Testis (tissue), 3 donors: ENCODE data around the gene ETS1. TPM values are rescaled to one million over a fixed set of nuclear protein-coding genes. Genes with fewer than 3 reads are reported as not detected.

Experiments
- DNase-seq: peaks from one replicate; pipeline ENCODE4 v3.0.0-alpha.2; 2019
- H3K27ac ChIP-seq, 2 donors: fragments of 200-600 bp; sonication (generic); one replicate each; pipeline ENCODE4 v1.5.1; 2019
- H3K27me3 ChIP-seq: fragments of 200-600 bp; sonication (generic); one replicate; pipeline ENCODE4 v1.5.1; 2019
- H3K36me3 ChIP-seq: fragments of 200-600 bp; sonication (generic); one replicate; pipeline ENCODE4 v1.5.1; 2017; ENCODE audit warnings: low read depth; ENCODE audit errors: missing control alignments
- H3K4me1 ChIP-seq: fragments of 200-600 bp; sonication (generic); one replicate; pipeline ENCODE4 v1.5.1; 2019
- H3K4me3 ChIP-seq, 2 donors: fragments of 200-600 bp; sonication (generic); one replicate each; pipeline ENCODE4 v1.5.1; 2017 to 2019
- H3K9me3 ChIP-seq: fragments of 200-600 bp; sonication (generic); one replicate; pipeline ENCODE4 v1.5.1; 2017
- POLR2A ChIP-seq: fragments of 450-650 bp; IDR thresholded peaks from one replicate; pipeline ENCODE4 v1.6.1; 2017; ENCODE audit warnings: antibody characterized with exemption, mild to moderate bottlenecking, moderate library complexity
- WGBS, 2 donors: methylation state at CpG; one replicate each; pipeline ENCODE4 v1.1.5; 2018; 5-methylcytosine and 5-hydroxymethylcytosine counted together
- intact Hi-C: fragments of 100-400 bp; cut with DNase I; formaldehyde crosslinking; loops from one replicate; pipeline ENCODE4 v1.15.1; 2023; ENCODE audit warnings: low total_unique reads
- polyA plus RNA-seq: library from polyadenylated mRNA; stranded (reverse); fragments of 350-450 nt; fragmentation: Illumina TruSeq; extraction: RNeasy Lipid Tissue Mini Kit (QIAGEN cat#74804); gene quantifications from one replicate; pipeline ENCODE4 v1.2.3, GENCODE V29; 2014; ENCODE audit warnings: low read depth, low replicate concordance; ENCODE audit not compliant: insufficient read depth
- total RNA-seq, 2 donors: library from RNA; depleted of rRNA; stranded (reverse); fragments of >200 nt; gene quantifications; one replicate each; pipeline ENCODE4 v1.2.3, GENCODE V29; 2016
- TF ChIP-seq, protein P1 (sequence below), 3 experiments: fragments of 450-650 bp in 2 of 3; fragments of 200-600 bp in 1 of 3; sonication (generic) in 1 of 3; IDR thresholded peaks; one replicate each; pipeline ENCODE4 v1.5.1; 2016 to 2019; ENCODE audit warnings: antibody characterized with exemption in 3 of 3, mild to moderate bottlenecking in 2 of 3, moderate library complexity in 1 of 3

ETS1 gene
- total and polyA plus RNA-seq, 3 donors from 2014 or later, result 15.1 to 21.1 (median 15.3) TPM

DNA sequence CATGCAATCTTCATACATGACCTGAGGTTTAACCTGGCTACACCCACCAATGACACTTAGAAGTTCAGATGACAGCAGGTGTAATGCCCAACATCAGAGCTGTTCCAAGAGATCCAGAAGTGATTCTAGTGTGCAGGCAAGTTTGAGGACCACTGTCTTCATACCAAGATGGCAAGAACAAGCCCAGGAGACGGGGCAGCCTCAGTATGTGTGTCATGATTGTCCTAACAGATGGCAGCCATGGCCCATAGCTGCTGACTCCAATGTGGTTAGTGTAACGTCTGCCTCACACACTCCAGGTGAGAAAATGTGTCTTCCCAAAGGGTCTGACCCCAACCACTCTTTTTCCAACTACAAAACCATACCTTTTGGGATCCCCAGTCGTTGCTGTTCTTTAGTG is 97.3 kb downstream of the ETS1 start:
- TF ChIP-seq, protein P1, sequence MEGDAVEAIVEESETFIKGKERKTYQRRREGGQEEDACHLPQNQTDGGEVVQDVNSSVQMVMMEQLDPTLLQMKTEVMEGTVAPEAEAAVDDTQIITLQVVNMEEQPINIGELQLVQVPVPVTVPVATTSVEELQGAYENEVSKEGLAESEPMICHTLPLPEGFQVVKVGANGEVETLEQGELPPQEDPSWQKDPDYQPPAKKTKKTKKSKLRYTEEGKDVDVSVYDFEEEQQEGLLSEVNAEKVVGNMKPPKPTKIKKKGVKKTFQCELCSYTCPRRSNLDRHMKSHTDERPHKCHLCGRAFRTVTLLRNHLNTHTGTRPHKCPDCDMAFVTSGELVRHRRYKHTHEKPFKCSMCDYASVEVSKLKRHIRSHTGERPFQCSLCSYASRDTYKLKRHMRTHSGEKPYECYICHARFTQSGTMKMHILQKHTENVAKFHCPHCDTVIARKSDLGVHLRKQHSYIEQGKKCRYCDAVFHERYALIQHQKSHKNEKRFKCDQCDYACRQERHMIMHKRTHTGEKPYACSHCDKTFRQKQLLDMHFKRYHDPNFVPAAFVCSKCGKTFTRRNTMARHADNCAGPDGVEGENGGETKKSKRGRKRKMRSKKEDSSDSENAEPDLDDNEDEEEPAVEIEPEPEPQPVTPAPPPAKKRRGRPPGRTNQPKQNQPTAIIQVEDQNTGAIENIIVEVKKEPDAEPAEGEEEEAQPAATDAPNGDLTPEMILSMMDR (IDR thresholded peaks at IDR 0.05), result no peak
- no peak for TF ChIP-seq POLR2A
- Histone ChIP-seq H3K27ac (no peak overlapping the region), H3K36me3 (no peaks in the 10 kb centered on the region), H3K4me1 (no peaks in the 10 kb centered on the region), H3K4me3 (no peak overlapping the region), H3K9me3 (no peaks in the 10 kb centered on the region), H3K27me3 (no peaks in the 10 kb centered on the region)
- intact Hi-C loops, result no loop called here
- whole genome bisulfite sequencing, 2 donors, result 74 to 85% methylated on average over 3 of the region's 3 CpGs
- DNase-seq, result no peak

DNA sequence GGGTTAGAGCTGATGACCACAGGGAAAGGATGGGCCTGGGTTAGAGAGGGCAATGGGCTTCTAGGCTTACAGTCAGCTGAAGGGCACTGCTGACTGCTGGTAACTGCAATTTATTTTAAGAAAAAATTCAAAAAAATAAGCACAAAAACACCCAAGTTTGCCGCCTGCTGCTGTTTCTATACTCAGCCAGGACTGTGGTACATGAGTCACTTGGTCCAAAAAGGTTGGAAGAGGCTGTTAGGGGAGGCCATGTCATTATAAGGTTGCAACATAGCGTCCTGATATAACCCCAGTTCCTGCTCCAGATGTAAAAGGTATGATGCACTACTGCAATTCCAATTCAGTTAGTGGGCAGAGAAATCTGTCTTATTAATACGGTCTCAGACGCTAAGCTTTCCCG is 98.9 kb downstream of the ETS1 start:
- WGBS, 2 donors, result 94 to 96% methylated on average over 5 of the region's 5 CpGs
- Histone ChIP-seq H3K27me3 (no peaks in the 10 kb centered on the region), H3K9me3 (no peaks in the 10 kb centered on the region), H3K4me3 (no peak overlapping the region), H3K4me1 (no peaks in the 10 kb centered on the region), H3K27ac (no peak overlapping the region), H3K36me3 (no peaks in the 10 kb centered on the region)
- TF ChIP-seq POLR2A, result no peak
- TF ChIP-seq, protein P1 (IDR thresholded peaks at IDR 0.05), result no peak
- DNase-seq, result no peak
- intact Hi-C loops, result no loop called here

DNA sequence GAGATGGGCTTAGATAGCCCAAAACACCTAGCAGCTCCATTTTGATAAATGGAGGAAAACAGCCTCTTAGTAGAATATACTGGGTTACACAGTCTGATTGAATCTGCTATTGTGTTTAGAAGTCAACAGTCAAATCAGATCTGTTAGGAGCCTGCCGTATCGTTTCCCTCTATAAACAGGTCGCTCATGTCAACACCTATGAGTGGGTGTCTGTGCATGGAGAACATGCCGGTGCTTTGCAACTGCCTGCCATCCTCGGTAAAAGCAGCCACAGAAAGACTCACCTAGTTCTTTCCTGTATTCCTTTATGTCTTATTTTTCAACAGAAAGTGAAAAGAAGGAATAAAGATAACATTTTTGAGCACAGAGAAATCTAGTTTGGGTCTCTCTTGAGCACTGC is 99.4 kb downstream of the ETS1 start:
- H3K27ac ChIP-seq, result no peak overlapping the region
- DNase-seq, result no peak
- peaks cover under 1% of the 10 kb centered on the region for H3K4me1 ChIP-seq
- H3K36me3 ChIP-seq, result no peaks in the 10 kb centered on the region
- no peaks in the 10 kb centered on the region for H3K9me3 ChIP-seq
- intact Hi-C loops, result no loop called here
- no peak overlapping the region for H3K4me3 ChIP-seq
- 80 to 84% methylated on average over 5 of the region's 5 CpGs for WGBS, 2 donors
- TF ChIP-seq, protein P1 (IDR thresholded peaks at IDR 0.05), result no peak
- no peak for TF ChIP-seq POLR2A
- no peaks in the 10 kb centered on the region for H3K27me3 ChIP-seq

DNA sequence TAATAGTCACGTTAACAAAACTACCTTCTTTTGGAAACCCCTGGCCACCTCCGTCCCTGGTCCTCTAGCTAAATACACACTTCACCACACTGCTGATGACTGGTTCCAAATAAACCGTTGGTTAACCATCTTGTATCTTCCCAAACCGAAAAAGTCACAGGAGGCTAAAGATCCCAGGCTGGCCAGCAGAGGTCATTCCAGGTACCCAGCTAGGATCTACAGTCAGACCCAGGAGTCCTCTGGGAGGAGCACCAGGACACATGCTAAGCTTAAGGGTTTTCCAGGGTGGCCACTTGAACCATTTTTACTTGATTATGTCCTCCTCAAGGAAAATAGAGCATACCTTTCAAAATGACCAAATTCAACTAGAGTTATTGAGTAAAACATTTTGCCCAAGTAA is 103.2 kb downstream of the ETS1 start:
- no peak for DNase-seq
- intact Hi-C loops, result no loop called here
- WGBS, 2 donors, result 87% methylated on average over 4 of the region's 4 CpGs
- no peak for TF ChIP-seq POLR2A
- TF ChIP-seq, protein P1 (IDR thresholded peaks at IDR 0.05), result no peak
- Histone ChIP-seq H3K4me3 (no peak overlapping the region), H3K27me3 (no peaks in the 10 kb centered on the region), H3K36me3 (no peaks in the 10 kb centered on the region), H3K4me1 (peaks cover 21% of the 10 kb centered on the region), H3K9me3 (no peaks in the 10 kb centered on the region), H3K27ac (no peak overlapping the region)

DNA sequence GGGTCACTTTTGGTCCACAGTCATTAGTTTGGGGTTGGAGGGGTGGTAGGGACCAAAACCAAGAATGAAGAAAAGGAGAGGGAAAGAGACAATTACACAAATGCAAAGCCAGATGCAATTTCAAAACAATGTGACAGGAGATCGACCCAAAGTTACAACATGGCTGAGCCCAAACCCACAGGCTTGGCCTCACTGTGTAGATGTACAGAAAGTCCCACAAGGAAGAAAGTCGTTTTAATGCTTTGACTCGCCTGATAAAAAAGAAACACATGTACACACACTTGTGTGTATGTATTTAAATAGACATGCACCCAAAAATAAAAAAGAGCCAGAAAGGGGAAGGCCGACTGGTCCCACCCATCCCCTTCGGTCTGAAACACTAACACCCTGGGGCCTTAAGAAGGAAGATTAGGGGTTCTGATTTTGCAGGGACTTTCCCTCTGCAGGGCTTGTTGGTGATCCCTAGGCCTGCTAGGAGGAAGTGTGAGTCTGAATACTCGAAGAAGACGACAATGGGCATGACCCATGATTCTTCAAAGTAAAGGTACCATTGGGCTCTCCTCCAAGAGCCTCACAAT is 104.1 kb downstream of the ETS1 start:
- Histone ChIP-seq H3K27ac (no peak overlapping the region), H3K27me3 (no peaks in the 10 kb centered on the region), H3K9me3 (no peaks in the 10 kb centered on the region), H3K4me1 (peaks cover 24% of the 10 kb centered on the region), H3K36me3 (no peaks in the 10 kb centered on the region), H3K4me3 (no peak overlapping the region)
- DNase-seq, result no peak
- 76 to 79% methylated on average over 7 of the region's 7 CpGs for WGBS, 2 donors
- intact Hi-C loops, result no loop called here
- TF ChIP-seq, protein P1 (IDR thresholded peaks at IDR 0.05), result no peak
- no peak for TF ChIP-seq POLR2A
